ENCODE measurements around the gene ACOT12.

DNA sequence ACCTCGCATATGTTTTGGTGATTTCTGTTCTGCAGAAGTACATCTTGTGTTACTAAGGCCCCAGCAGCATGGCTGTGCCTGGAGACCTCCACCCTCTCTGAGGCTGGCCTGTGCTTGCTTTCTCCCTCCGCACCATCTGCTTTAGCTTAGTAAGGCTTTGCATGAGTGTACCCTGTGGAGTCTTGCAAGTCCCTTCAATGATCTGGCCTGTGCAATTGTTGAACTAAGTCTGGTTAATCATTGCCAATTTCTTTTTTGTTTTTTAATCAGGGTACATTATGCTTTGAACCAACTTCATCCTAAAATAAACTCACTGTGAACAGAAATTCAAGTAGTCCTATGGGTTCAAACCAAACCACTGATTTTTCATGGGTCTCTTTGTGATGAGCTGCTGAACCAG is 32.3 kb downstream of the ACOT12 start:
- TF ChIP-seq POLR2A (IDR thresholded peaks at IDR 0.05) = no peak
- TF ChIP-seq, protein P1, sequence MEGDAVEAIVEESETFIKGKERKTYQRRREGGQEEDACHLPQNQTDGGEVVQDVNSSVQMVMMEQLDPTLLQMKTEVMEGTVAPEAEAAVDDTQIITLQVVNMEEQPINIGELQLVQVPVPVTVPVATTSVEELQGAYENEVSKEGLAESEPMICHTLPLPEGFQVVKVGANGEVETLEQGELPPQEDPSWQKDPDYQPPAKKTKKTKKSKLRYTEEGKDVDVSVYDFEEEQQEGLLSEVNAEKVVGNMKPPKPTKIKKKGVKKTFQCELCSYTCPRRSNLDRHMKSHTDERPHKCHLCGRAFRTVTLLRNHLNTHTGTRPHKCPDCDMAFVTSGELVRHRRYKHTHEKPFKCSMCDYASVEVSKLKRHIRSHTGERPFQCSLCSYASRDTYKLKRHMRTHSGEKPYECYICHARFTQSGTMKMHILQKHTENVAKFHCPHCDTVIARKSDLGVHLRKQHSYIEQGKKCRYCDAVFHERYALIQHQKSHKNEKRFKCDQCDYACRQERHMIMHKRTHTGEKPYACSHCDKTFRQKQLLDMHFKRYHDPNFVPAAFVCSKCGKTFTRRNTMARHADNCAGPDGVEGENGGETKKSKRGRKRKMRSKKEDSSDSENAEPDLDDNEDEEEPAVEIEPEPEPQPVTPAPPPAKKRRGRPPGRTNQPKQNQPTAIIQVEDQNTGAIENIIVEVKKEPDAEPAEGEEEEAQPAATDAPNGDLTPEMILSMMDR (IDR thresholded peaks at IDR 0.05) = no peak
